ENCODE results near the gene TRAM2. TPM values are rescaled to one million over a fixed set of nuclear protein-coding genes. Genes with fewer than 3 reads are reported as not detected.

TRAM2 gene
- polyA plus RNA-seq, 3 donors: 4.5 to 13.6 (median 12.9) TPM

DNA sequence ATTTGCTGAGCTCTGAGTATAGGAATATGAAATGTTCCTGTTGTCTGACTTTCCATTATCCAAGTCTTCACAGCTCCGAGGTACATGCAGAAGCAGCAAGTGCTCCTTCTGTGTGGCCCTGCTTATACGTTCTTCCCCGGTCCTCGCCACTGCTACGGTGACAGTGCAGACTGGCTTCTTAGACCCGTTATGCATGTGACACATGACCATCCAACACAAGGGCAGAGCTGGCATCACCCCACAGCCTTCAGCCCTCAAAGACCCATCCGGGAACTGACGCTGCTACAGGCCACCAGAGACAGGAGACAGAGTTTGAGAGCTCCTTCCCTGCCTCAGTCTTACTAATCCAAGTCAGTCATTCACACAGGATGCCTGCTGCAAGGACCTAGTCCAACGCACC is 70.4 kb downstream of the TRAM2 start:
- H3K27ac ChIP-seq (ENCODE audit: low read depth, low read length): no peak overlapping the region
- 83 to 87% (median 86%) methylated on average over 9 of the region's 9 CpGs for WGBS, 3 donors

DNA sequence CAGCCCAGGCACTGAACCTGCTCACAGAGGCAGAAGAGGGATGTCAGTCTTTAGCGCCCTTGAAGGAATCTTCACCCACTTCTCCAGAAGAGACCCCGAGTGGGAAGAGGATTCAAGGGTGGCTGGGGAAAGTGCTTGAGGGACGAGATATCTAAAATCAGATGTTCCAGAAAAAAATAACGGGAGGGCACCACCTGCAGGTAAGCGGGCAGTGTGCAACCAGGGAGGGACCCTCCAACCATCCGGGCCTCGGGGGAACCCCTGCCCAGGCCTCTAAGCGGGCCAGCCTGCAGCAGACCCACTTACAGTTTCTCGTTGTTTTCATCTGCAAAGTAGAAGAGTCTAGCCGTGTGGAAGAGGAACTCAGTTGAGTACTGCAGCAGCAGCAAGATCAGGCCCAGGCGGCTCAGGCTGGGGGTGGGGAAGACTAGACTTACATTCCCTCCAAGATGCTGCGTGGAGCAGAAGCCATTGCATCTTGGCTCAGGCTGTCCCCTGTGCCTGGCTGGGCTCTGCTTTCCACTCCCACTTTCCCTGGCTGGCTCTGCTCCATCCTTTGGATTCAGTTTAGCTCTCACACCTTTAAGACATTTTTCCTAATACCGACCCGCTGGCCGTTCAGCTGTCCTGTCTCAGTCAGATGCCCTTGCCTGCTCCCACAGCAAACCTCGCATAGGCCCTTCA is 71.0 kb downstream of the TRAM2 start:
- H3K27ac ChIP-seq (ENCODE audit: low read depth, low read length): no peak overlapping the region
- 75 to 93% (median 82%) methylated on average over 16 of the region's 16 CpGs for WGBS, 3 donors

DNA sequence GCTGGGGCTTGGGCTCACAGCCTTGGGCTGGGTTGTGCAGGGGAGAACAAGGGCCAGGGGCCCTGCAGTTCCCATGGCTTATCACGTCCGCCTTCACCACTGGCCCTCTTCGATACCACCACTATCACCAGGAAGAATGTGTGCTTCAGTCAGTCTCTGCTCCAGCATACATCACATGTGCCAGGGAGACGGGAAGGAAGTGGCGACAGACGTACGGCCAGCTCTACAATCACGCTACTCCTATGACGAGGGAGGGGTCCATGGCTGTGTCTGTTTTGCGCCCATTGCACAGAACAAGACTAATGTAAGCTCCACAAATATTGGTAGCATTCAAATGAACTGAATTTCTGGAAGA is 72.1 kb downstream of the TRAM2 start:
- H3K27ac ChIP-seq (ENCODE audit: low read depth, low read length): no peak overlapping the region
- 48 to 95% (median 58%) methylated on average over 10 of the region's 10 CpGs for WGBS, 3 donors

DNA sequence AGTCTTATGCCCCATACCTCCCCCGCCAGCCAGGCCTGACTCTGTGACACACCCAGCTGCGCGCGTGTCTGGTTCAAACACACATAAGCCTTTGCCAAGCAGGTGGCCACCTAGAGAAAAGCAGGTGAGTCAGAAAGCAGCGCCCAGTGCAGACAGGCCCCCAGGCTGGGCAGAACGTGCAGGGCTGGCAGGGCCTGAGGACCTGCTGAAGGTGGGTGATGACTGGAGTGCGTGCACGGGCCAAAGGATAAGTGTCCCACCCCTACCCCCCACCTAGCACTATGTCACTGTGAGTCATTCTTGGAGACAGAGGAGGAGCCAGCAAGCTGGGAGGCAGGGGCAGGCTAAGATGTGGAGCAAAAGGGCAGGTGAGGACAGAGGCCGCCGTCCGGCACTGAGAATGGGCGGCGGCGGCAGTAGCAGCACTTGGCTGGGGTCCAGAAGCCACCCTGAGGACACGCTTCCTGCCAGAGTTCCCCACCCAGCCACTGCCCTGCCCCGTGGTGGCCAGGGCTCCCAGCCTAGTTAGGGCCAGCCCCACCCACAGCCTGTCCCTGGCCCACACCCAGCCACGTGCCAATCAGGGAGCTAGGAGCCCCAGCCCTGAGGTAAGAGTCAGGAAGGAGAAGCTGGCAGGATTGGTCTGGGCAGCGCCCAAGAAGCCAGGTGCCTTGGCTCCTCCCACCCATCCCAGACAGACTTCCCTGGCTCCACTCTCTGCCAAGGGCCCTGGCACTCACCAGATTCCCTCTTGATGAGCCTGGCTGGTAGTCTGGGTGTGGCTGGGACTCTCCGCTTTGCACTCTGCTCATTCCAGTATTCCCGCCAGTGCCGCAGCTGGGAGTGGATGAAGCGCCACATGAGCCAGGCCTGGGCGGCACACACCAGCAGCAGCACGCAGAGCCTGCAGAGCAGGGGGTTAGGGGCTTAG is 72.7 kb downstream of the TRAM2 start:
- 31 to 51% (median 40%) methylated on average over 24 of the region's 24 CpGs for WGBS, 3 donors
- H3K27ac ChIP-seq (ENCODE audit: low read depth, low read length): no peak overlapping the region

DNA sequence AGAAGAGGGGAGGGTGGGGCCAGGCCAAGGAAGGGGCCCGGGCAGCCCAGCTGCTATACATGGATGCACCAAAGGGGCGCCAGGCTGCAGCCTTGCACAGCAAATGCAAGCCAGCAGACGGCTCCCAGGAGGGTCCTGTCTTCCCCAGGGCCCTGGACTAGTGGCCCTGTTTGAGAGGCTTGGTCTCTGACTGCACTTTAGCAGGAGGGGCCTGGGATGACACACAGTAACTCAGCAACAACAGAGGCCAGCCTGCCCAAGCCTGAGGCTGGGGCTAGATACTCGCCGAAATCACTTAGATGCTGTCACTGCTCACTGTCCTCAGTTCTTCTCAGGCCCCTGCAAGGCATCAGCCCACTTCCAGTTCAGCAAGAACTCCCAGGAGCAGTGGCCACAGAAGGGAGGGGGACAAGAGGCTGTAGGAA is 73.5 kb downstream of the TRAM2 start:
- H3K27ac ChIP-seq (ENCODE audit: low read depth, low read length): no peak overlapping the region
- WGBS, 3 donors: 72 to 85% (median 74%) methylated on average over 5 of the region's 5 CpGs

DNA sequence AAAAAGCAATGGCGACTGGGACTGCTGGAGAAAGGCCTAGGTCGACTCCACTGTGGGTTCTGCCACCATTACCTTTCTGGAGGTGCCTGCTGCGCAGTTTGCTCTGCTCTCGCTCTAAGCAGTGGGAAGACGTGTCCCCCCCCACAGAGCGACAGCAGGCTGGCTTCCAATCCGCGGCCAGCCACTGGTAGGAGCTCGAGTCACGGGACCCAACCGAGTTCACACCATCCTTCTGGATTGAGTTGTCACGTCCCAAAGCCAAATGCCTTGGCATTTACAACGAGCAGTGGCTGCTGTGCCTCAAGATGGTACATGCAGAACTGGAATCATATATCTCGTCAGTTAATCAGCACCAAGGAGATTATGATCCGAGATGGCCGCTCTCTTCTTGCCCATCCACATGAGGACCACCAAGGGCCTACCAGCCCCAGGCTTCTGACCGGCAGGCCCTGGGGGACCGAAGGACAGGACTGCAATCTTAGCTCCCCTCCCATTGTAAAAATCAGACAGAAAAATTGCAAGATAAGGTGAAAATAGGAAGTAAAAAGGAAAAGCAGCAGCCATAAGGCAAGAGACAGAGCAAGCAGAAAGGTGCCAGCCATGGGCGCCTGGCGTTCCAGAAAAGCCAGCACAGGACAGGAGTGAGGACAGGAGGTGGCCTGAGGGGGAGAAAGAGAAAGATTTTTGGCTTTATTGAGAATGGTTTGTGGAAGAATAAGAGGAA is 74.4 kb downstream of the TRAM2 start:
- H3K27ac ChIP-seq (ENCODE audit: low read depth, low read length): no peak overlapping the region
- 82 to 93% (median 87%) methylated on average over 20 of the region's 20 CpGs for WGBS, 3 donors

DNA sequence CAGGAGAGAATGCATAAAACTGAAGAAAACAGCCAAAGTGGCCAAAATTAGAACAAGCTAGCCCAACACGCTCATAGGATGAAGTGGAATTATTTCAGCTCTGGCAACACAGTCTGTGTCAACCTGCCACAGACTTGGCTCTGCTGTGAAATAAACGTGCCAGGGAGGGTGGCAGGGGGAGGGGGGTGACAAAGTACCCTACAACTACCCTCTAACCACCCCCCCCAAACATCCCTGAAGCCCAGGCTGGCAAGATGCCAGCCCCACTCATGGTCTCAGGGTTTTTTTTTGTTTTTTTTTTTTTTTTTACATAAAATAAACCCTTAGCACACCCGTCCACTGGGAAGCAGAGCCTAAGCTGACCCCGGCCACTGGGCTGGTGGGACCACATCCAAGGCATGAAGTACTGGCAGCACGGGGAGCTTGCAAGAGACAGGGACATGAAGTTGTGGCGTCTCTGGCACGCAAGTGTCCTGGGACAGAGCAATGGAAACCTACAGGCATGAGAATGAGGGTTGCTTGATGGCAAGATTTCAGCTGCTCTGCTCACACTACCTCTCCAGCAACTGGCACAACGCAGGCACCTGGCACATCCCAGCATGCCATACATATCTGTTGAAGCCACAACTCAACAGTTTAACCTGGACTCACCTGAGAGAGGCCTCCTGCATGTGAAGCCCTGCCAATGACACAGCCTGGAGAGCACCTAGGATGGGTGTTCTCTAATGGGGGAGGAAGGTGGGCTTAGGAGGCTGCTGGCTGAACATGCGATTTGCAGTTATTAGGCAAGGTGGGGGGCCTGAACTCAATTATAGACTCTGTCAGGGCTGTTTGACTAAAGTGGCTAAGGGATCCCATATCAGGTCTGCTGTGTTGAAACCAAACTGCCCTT is 76.4 kb downstream of the TRAM2 start:
- no peak overlapping the region for H3K27ac ChIP-seq (ENCODE audit: low read depth, low read length)

DNA sequence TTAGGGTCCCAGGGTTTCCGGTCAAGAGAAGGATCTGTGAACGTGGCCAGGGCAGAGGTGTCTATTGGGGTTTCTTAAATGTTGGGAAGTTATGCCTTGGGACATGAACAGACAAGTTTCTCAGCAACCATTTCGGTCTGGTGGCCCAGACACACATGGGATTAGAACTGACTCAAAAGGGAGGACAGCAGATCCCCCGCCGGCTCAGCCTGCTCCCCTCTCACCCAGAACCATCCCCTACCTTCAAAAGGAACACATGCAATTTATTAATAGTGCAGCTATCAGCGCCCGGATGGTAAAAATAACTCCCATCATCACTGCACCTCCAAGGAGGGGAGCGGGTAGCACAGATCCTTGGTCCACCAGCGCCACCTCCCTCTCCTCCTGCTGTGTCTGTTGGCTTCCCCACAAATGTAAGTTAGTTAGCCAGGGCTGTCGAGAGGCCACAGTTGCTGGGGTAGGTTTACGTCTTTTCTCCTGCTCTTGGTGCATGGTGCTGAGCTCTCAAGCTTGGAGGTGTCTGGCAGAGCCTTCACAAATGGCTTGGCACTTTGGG is 77.1 kb downstream of the TRAM2 start:
- 89 to 95% (median 95%) methylated on average over 11 of the region's 11 CpGs for WGBS, 3 donors
- H3K27ac ChIP-seq (ENCODE audit: low read depth, low read length): no peak overlapping the region

More for the DNA sequence above, 76.4 kb downstream of the TRAM2 start:
- WGBS, 3 donors: 74 to 82% (median 82%) methylated on average over 9 of the region's 9 CpGs

DNA sequence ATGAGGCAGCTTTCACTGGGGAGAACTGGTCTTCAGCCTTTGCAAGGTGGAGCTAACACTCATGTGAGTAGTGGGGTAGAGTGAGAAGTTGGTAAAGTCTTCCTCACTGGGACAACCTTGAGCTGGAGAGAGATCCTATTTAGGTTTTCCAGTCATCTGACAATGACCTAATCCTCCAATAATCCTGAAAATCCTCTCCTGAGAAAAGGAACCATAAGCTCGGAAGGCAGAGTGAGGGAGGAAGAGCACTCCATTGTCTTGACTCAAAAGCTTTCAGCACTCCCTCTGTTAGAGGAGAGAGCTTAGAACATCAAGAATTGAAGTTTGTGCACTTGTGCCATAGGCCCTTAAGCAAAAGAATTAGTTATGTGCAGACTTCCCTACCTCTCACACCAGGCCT is 77.8 kb downstream of the TRAM2 start:
- 53 to 76% (median 63%) methylated on average over 1 of the region's 1 CpG for whole genome bisulfite sequencing, 3 donors
- no peak overlapping the region for H3K27ac ChIP-seq (ENCODE audit: low read depth, low read length)

DNA sequence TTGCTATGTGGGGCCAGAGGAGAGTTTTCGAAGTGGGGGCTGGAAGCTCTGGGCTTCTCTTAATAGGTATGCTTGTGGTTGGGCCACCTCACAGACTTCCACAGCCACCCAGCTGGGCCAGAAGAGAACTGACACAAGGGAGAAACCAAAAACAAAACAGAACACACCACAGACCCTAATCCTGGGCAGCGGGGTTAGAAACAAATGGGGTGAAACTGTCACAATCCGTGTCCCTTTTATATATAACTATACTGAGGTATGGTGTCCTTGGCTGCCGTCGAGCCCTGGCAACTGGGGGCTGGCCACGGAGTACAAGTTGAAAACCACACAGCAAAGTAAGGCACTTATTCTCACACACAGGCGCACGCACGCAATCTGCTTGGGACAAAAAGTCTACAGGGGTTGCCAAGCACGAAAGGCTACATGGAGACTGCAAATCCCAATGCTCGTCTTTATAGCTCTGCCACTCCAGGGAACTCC is 78.3 kb downstream of the TRAM2 start:
- 72 to 91% (median 90%) methylated on average over 11 of the region's 11 CpGs for WGBS, 3 donors
- H3K27ac ChIP-seq (ENCODE audit: low read depth, low read length): no peak overlapping the region

DNA sequence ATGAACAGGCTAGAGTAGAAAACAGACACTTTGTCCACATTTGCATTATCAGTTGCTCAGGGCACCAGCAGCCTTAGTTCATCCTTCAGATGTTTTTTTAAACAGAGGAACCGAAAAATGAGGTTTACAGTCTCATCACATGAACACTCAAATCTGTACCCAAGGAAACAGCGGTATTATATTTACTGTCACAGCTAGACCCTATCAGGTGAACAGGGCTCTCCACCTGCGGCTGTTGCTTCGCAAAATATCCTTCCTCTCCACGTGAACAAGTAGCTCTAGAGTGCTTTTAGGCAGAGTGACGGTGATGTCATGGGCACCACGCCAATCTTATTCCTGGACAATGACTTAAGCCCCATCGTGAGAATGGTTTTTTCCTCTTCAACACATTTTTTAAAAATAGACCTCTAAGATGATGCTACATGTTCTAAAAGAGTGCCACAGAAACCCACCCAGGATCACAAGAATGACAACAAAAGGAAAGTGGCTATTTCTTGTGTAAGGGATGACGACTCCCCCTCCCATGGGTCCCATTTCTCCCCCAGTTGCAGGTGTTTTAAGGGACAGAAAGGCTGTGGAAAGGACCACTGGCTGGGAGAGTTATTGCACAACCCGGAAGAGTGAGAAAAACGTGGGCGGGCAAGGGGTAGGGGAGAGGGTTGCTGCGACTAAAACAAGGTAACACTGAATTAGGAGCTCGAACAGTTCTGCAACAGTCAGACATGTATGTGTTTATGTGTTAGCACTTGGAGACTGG is 79.0 kb downstream of the TRAM2 start:
- 70 to 79% (median 74%) methylated on average over 14 of the region's 14 CpGs for WGBS, 3 donors
- H3K27ac ChIP-seq (ENCODE audit: low read depth, low read length): no peak overlapping the region

DNA sequence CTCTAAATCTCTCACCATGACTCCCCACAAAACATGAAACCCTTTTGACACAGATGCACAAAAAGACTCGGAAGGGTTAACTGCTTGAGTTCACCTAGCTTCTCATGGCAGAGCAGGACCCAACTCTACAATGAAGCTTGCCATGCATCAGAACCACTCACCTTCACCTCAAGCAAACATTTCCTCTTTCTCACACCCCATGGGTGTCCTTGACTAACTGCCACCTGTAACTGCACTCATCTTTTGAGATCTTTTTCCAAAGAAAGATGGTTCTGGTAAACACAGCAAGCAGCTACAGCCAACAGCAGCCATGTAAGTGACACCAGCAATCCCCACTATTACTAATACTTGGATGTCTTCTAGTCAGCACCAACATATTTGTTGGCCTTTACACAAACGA is 80.2 kb downstream of the TRAM2 start:
- WGBS, 3 donors: 88 to 90% (median 90%) methylated on average over 2 of the region's 2 CpGs
- H3K27ac ChIP-seq (ENCODE audit: low read depth, low read length): no peak overlapping the region

DNA sequence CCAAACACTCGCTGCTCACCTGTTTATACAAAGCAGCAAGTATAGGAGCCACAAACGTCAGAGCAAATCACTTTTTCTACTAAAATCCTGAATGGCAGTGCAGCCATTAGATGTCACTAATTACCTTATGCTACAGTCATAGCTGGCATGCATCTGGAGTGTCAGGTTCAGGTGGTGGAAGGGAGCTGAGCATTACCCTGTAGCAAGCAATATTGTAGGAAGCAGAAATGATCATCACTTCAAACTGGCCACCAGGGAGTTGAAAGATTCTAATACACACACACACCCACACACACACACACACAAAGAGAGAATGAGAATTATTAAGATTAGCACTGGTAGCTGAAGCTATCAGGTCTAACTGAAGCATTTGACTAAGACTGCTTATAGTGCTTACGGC is 80.9 kb downstream of the TRAM2 start:
- H3K27ac ChIP-seq (ENCODE audit: low read depth, low read length): no peak overlapping the region
- 66 to 74% (median 72%) methylated on average over 3 of the region's 3 CpGs for WGBS, 3 donors

DNA sequence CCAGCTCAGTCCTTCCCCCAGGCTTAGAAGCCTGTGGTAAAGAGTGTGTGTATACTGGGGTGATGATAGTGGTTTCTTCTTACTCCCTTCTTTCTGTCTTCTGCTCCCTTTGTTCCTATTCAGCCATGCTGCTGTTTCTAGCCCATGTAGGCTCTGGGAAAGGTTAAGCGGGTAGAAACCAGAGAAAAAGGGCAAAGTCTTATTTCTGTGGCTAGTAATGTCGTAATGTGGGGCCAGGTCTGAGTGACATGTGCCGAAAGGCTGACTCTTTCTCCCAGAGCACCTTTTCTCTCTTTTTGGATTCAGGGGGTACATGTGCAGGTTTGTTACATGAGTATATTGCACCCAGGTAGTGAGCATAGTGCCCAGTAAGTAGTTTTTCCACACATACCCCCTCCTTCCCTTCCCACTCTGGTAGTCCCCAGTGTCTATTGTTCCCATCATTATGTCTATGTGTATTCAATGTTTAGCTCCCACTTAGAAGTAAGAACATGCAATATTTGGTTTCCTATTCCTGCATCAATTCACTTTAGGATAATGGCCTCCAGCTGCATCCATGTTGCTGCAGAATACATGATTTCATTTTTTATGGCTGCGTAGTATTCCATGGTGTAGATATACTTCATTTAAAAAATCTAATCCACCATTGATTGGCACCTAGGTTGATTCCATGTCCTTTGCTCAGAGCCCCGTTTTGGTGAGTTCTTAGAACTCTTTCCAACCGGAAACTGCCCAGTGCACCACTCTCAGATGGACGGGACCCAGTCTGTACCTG is 82.4 kb downstream of the TRAM2 start:
- 96 to 97% (median 96%) methylated on average over 7 of the region's 7 CpGs for WGBS, 3 donors

DNA sequence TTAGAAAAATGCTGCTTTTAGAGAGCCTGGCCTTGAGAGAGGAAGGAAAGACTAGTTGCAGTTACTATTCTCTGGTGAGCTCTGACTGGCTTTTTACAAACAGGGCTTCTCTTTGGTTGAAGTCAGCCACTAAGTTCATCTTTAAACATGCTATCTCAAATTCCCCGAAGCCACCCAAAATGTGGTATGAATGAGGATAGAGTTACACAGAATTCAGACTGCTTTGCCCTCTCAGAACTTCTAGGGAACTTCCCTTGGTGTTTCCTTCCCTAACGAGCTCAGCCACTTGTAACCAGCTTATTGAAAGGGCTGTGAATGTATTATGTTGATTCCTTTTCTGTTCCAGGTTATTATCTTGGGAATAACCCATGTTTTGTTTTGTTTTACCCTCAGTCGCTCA is 83.2 kb downstream of the TRAM2 start:
- 48 to 84% (median 61%) methylated on average over 3 of the region's 3 CpGs for WGBS, 3 donors
- no peak overlapping the region for H3K27ac ChIP-seq (ENCODE audit: low read depth, low read length)

More for the DNA sequence above, 82.4 kb downstream of the TRAM2 start:
- H3K27ac ChIP-seq (ENCODE audit: low read depth, low read length): no peak overlapping the region

Data from adipose tissue (tissue), 3 donors.